ENCODE measurements around the gene VAPA. TPM values are rescaled to one million over a fixed set of nuclear protein-coding genes. Genes with fewer than 3 reads are reported as not detected.
A peak's percentile ranks its signal among the peaks of the same experiment; 100 is the strongest.

Gene VAPA
- total and polyA plus RNA-seq, 10 donors = 53.1 to 290 (median 181) TPM

DNA sequence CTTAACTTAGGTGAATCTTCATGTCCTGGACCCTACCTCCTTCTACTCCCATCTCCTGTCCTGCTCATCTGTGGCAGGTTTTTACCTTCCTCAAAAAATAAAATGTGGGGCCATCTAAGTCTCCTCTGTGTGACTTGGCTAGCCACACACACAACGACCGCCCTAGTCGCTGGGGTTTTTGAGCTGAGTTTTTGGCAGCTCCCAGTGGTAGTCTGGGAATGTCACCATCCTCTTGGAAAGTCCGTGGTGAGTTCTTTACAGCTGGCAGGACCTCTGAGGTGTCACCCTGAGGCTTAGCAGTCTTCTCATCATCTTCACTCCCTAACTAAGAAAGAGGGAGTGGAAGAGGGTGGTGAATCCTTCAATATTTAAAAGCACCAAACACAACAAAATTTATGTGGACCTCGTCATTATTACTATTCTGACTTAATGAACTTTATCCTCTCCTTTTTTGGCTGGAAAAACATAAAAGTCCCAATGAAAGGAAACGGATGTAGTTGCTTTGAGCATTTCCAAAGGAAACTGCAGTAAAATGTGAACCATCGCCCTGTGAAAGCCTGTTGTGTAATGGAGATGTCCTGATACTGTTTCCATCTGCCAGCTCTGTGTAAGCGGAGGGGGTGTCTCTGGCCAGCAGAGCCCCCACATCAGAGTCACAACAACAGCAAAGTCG, 78.6 kb downstream of the VAPA start:
- H3K36me3 ChIP-seq = no peaks in the 10 kb centered on the region
- peaks cover 0 to 5% (median under 1%) of the 10 kb centered on the region in 8 donors for H3K9me3 ChIP-seq
- DNase-seq = no peak
- H3K4me1 ChIP-seq = peaks cover 0 to 28% (median 9%) of the 10 kb centered on the region in 6 donors
- TF ChIP-seq CTCF (IDR thresholded peaks at IDR 0.05 in 8 of 11, conservative IDR thresholded peaks at IDR 0.05 in 3 of 11) (no peak), POLR2AphosphoS5 (IDR thresholded peaks at IDR 0.05) (peak in 1 of 3 donors; percentile 10)
- H3K4me3 ChIP-seq = no peak overlapping the region
- 51 to 62% (median 56%) methylated on average over 9 of the region's 9 CpGs for WGBS, 5 donors
- peaks cover 0 to 15% (median 0%) of the 10 kb centered on the region in 7 donors for H3K27me3 ChIP-seq (replicated peaks in 1 of 7)
- intact Hi-C loops (cut with DNase I; ENCODE audit: low total_unique reads) = no loop called here
- peak overlapping the region in 5 of 8 donors; percentile 20 to 51 (median 39) for H3K27ac ChIP-seq

- no peaks in the 10 kb centered on the region for H3K36me3 ChIP-seq
- H3K4me3 ChIP-seq = no peak overlapping the region
- DNase-seq = no peak
- WGBS, 5 donors = 85 to 91% (median 88%) methylated on average over 11 of the region's 11 CpGs
- peaks cover 0 to 15% (median 0%) of the 10 kb centered on the region in 7 donors for H3K27me3 ChIP-seq (replicated peaks in 1 of 7)
- H3K9me3 ChIP-seq = peaks cover 0 to 11% (median 7%) of the 10 kb centered on the region in 8 donors
- intact Hi-C loops (cut with DNase I; ENCODE audit: low total_unique reads) = no loop called here
- H3K27ac ChIP-seq = peak overlapping the region in 5 of 8 donors; percentile 20 to 51 (median 39)
- no peak for TF ChIP-seq POLR2AphosphoS5 (IDR thresholded peaks at IDR 0.05)
- no peak for TF ChIP-seq POLR2A (IDR thresholded peaks at IDR 0.05)
- no peak for TF ChIP-seq CTCF (IDR thresholded peaks at IDR 0.05 in 8 of 11, conservative IDR thresholded peaks at IDR 0.05 in 3 of 11)
- H3K4me1 ChIP-seq = peaks cover 0 to 28% (median 9%) of the 10 kb centered on the region in 6 donors
These were observed 79.2 kb downstream of the VAPA start for GRCh38 chr18:9992973-9993520.

- 76 to 89% (median 86%) methylated on average over 14 of the region's 14 CpGs for WGBS, 5 donors
- H3K4me1 ChIP-seq = peaks cover 0 to 28% (median 9%) of the 10 kb centered on the region in 6 donors
- DNase-seq = no peak
- no peak overlapping the region for H3K4me3 ChIP-seq
- no peaks in the 10 kb centered on the region for H3K36me3 ChIP-seq
- H3K27me3 ChIP-seq (replicated peaks in 1 of 7) = peaks cover 0 to 15% (median 0%) of the 10 kb centered on the region in 7 donors
- peak overlapping the region in 1 of 8 donors; percentile 46 for H3K27ac ChIP-seq
- TF ChIP-seq POLR2AphosphoS5 (IDR thresholded peaks at IDR 0.05) (no peak), CTCF (IDR thresholded peaks at IDR 0.05 in 8 of 11, conservative IDR thresholded peaks at IDR 0.05 in 3 of 11) (no peak), POLR2A (IDR thresholded peaks at IDR 0.05) (no peak)
- intact Hi-C loops (cut with DNase I; ENCODE audit: low total_unique reads) = no loop called here
- H3K9me3 ChIP-seq = peaks cover 0 to 17% (median 12%) of the 10 kb centered on the region in 8 donors
These were observed 79.8 kb downstream of the VAPA start for GRCh38 chr18:9993521-9994025.

- Histone ChIP-seq H3K4me1 (peaks cover 0 to 27% (median 7%) of the 10 kb centered on the region in 6 donors), H3K27me3 (replicated peaks in 1 of 7) (peaks cover 0 to 15% (median 0%) of the 10 kb centered on the region in 7 donors), H3K9me3 (peaks cover 0 to 22% (median 17%) of the 10 kb centered on the region in 8 donors), H3K36me3 (no peaks in the 10 kb centered on the region), H3K4me3 (no peak overlapping the region), H3K27ac (no peak overlapping the region)
- DNase-seq = no peak
- WGBS, 5 donors = 69 to 81% (median 76%) methylated on average over 11 of the region's 11 CpGs
- TF ChIP-seq POLR2A (IDR thresholded peaks at IDR 0.05) = no peak
- TF ChIP-seq CTCF (IDR thresholded peaks at IDR 0.05 in 8 of 11, conservative IDR thresholded peaks at IDR 0.05 in 3 of 11) = no peak
- intact Hi-C loops (cut with DNase I; ENCODE audit: low total_unique reads) = no loop called here
These were observed 80.3 kb downstream of the VAPA start for GRCh38 chr18:9994026-9994570.

Data from spleen (tissue), 11 donors.